Ovary (tissue), 9 donors: ENCODE data around the gene ACTN1. TPM values are rescaled to one million over a fixed set of nuclear protein-coding genes. Genes with fewer than 3 reads are reported as not detected.

Experiments used
- DNase-seq, 5 donors: peaks; one replicate each; pipeline ENCODE4 v3.0.0-alpha.2; 2019 to 2020
- H3K27ac ChIP-seq, 2 donors: fragments of 200-600 bp; one replicate each; pipeline versions ENCODE4 v1.5.1 to v1.8.0; 2019 to 2022
- H3K27me3 ChIP-seq: fragments of 200-600 bp; one replicate; pipeline ENCODE4 v1.8.0; 2022
- H3K36me3 ChIP-seq: fragments of 200-600 bp; sonication (generic); one replicate; pipeline ENCODE4 v1.5.1; 2019
- H3K4me1 ChIP-seq: one replicate; pipeline ENCODE4 v1.8.1; 2013; ENCODE audit warnings: mild to moderate bottlenecking, moderate library complexity; ENCODE audit not compliant: insufficient read depth
- H3K4me3 ChIP-seq: fragments of 200-600 bp; sonication (generic); one replicate; pipeline ENCODE4 v1.5.1; 2017
- H3K9me3 ChIP-seq, 2 donors: fragments of 200-600 bp in 1 of 2; sonication (generic) in 1 of 2; one replicate each; pipeline versions ENCODE4 v1.5.1 to v1.8.1; 2013 to 2019; ENCODE audit warnings: mild to moderate bottlenecking in 1 of 2, moderate library complexity in 1 of 2
- EP300 ChIP-seq: sonication (generic); formaldehyde crosslinking; IDR thresholded peaks from one replicate; pipeline ENCODE4 v1.6.1; 2017; ENCODE audit warnings: antibody characterized with exemption
- POLR2A ChIP-seq: fragments of 450-650 bp; IDR thresholded peaks from one replicate; pipeline ENCODE4 v1.6.1; 2017; ENCODE audit warnings: antibody characterized with exemption, mild to moderate bottlenecking, moderate library complexity
- WGBS, 3 donors: extraction: QIAGEN DNeasy Blood & Tissue Kit in 1 of 3; methylation state at CpG; one replicate each; pipeline versions ENCODE4 v1.1.5 to v1.1.7; 2013 to 2017; 5-methylcytosine and 5-hydroxymethylcytosine counted together
- intact Hi-C, 4 donors: fragments of 100-400 bp; cut with DNase I; formaldehyde crosslinking; loops; one replicate each; pipeline versions ENCODE4 v1.11.0 to v1.15.1; 2022 to 2023
- polyA plus RNA-seq, 2 donors: library from polyadenylated mRNA; stranded (reverse); fragments of 200-250 nt in 1 of 2; fragments of 350-450 nt in 1 of 2; fragmentation: Illumina TruSeq in 1 of 2; extraction: RNeasy Lipid Tissue Mini Kit (QIAGEN cat#74804) in 1 of 2; gene quantifications; one replicate each; pipeline ENCODE4 v1.2.3, GENCODE V29; 2013 to 2014
- total RNA-seq, 7 donors: library from RNA; depleted of rRNA in 2 of 7; stranded (reverse); fragments of >200 nt in 2 of 7; fragmentation: NEBNext Ultra II Directional in 3 of 7; extraction: Animal tissue kit (Norgen Biotek cat#: 25700) in 3 of 7; gene quantifications; one replicate each; pipeline versions ENCODE4 v1.1.0 to v1.2.4, GENCODE V29; 2016 to 2023
- TF ChIP-seq, protein P1 (sequence below), 3 donors: fragments of 450-650 bp in 2 of 3; fragments of 200-600 bp in 1 of 3; IDR thresholded peaks; one replicate each; pipeline versions ENCODE4 v1.5.1 to v1.8.0; 2016 to 2022; ENCODE audit warnings: antibody characterized with exemption in 3 of 3, mild to moderate bottlenecking in 1 of 3
- donor health status: DM: no; HTN: no; CAD: no; lungs with moderate emphysema.
- donor health status: DM: no; HTN: no; CAD: no.
- donor health status: Bipolar disorder and iron deficiency.
- donor health status: DM: yes; HTN: yes; CAD: no.
- donor health status: DM: no; HTN: no; CAD: no.
- donor health status: DM: yes; HTN: yes; CAD: no.

ACTN1 gene
- total and polyA plus RNA-seq, 9 donors, result 39.0 to 203 (median 138) TPM

DNA sequence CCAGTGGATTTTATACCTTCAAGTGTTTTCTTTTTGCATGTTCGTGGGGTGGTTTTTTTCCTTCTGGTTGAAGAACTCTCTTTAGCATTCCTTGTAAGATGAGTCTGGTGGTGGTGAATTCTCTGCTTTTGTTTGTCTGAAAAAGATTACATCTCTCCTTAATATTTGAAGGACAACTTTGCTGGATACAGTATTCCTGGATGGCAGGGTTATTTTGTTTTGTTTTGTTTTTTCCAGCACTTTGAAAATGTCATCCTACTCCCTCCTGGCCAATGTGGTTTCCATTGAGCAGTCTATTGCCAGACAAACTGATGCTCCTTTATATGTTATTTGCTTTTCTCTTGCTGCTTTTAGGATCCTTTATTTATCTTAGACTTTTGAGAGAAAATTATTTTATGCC lies 143.0 kb downstream of the ACTN1 start:
- Histone ChIP-seq H3K27ac (no peak overlapping the region), H3K9me3 (no peaks in the 10 kb centered on the region), H3K4me1 (no peaks in the 10 kb centered on the region), H3K27me3 (no peaks in the 10 kb centered on the region), H3K4me3 (no peak overlapping the region), H3K36me3 (no peaks in the 10 kb centered on the region)
- WGBS, 3 donors, result 87 to 88% (median 88%) methylated on average over 1 of the region's 1 CpG
- TF ChIP-seq EP300, result no peak
- TF ChIP-seq, protein P1, sequence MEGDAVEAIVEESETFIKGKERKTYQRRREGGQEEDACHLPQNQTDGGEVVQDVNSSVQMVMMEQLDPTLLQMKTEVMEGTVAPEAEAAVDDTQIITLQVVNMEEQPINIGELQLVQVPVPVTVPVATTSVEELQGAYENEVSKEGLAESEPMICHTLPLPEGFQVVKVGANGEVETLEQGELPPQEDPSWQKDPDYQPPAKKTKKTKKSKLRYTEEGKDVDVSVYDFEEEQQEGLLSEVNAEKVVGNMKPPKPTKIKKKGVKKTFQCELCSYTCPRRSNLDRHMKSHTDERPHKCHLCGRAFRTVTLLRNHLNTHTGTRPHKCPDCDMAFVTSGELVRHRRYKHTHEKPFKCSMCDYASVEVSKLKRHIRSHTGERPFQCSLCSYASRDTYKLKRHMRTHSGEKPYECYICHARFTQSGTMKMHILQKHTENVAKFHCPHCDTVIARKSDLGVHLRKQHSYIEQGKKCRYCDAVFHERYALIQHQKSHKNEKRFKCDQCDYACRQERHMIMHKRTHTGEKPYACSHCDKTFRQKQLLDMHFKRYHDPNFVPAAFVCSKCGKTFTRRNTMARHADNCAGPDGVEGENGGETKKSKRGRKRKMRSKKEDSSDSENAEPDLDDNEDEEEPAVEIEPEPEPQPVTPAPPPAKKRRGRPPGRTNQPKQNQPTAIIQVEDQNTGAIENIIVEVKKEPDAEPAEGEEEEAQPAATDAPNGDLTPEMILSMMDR (IDR thresholded peaks at IDR 0.05), result no peak
- TF ChIP-seq POLR2A, result no peak
- intact Hi-C loops, result no loop called here
- no peak for DNase-seq

GRCh38 chr14:68834816-68835215 lies 144.3 kb downstream of the ACTN1 start:
- no peaks in the 10 kb centered on the region for H3K4me1 ChIP-seq
- H3K36me3 ChIP-seq, result no peaks in the 10 kb centered on the region
- no peaks in the 10 kb centered on the region for H3K9me3 ChIP-seq
- 73 to 79% (median 76%) methylated on average over 6 of the region's 6 CpGs for WGBS, 3 donors
- intact Hi-C loops, result no loop called here
- H3K27me3 ChIP-seq, result no peaks in the 10 kb centered on the region
- TF ChIP-seq EP300 (no peak), POLR2A (no peak)
- TF ChIP-seq, protein P1 (IDR thresholded peaks at IDR 0.05), result no peak
- H3K4me3 ChIP-seq, result no peak overlapping the region
- DNase-seq, result no peak
- H3K27ac ChIP-seq, result no peak overlapping the region

DNA sequence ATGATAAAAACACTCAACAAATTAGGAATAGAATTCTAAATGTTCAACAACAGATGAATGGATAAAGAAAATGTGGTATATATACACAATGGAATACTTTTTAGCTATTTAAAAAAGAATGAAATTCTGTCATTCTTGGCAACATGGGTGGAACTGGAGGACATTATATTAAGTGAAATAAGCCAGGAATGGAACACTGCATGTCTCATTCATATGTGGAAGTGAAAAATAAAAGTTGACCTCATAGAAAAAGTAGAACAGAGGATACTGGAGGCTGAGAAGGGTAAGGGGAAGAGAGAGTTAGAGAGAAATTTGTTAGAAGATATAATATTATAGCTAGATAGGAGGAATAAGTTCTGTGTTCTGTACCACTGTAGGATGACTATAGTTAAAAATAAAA lies 150.4 kb downstream of the ACTN1 start:
- no peak for DNase-seq
- Histone ChIP-seq H3K27me3 (no peaks in the 10 kb centered on the region), H3K4me1 (peaks cover 5% of the 10 kb centered on the region), H3K27ac (no peak overlapping the region), H3K36me3 (no peaks in the 10 kb centered on the region), H3K4me3 (no peak overlapping the region), H3K9me3 (no peaks in the 10 kb centered on the region)
- intact Hi-C loops, result loop anchor here in 3 of 4 donors (10.0 kb wide), 2 partner anchors 984 to 994 kb away; no protein-coding TSS in a partner anchor
- TF ChIP-seq POLR2A (no peak), EP300 (no peak)
- TF ChIP-seq, protein P1 (IDR thresholded peaks at IDR 0.05), result no peak

- intact Hi-C loops, result loop anchor here in 3 of 4 donors (10.0 kb wide), 2 partner anchors 981 to 991 kb away; no protein-coding TSS in a partner anchor
- DNase-seq, result no peak
- Histone ChIP-seq H3K4me3 (no peak overlapping the region), H3K4me1 (peaks cover 5% of the 10 kb centered on the region), H3K27ac (no peak overlapping the region), H3K36me3 (no peaks in the 10 kb centered on the region), H3K9me3 (no peaks in the 10 kb centered on the region), H3K27me3 (no peaks in the 10 kb centered on the region)
- TF ChIP-seq, protein P1 (IDR thresholded peaks at IDR 0.05), result no peak
- TF ChIP-seq EP300, result no peak
- 84 to 92% (median 88%) methylated on average over 3 of the region's 3 CpGs for whole genome bisulfite sequencing, 3 donors
Measured at GRCh38 chr14:68825729-68826128, 153.4 kb downstream of the ACTN1 start.
